Muscle of arm (tissue), 12 donors: ENCODE results near the gene LRRC74A. TPM values are rescaled to one million over a fixed set of nuclear protein-coding genes. Genes with fewer than 3 reads are reported as not detected.

ENCODE experiments used
- DNase-seq: peaks from one replicate; pipeline ENCODE4 v3.0.0-alpha.2; 2013
- polyA plus RNA-seq, 12 donors: library from polyadenylated mRNA; unstranded; fragments of 120-200 nt; gene quantifications; one replicate each; pipeline ENCODE4 v1.2.1, GENCODE V29; 2013; ENCODE audit not compliant: insufficient read length in 12 of 12

Gene LRRC74A
- polyA plus RNA-seq, 12 donors = 0.15 to 0.21 TPM; not detected in 10

DNA sequence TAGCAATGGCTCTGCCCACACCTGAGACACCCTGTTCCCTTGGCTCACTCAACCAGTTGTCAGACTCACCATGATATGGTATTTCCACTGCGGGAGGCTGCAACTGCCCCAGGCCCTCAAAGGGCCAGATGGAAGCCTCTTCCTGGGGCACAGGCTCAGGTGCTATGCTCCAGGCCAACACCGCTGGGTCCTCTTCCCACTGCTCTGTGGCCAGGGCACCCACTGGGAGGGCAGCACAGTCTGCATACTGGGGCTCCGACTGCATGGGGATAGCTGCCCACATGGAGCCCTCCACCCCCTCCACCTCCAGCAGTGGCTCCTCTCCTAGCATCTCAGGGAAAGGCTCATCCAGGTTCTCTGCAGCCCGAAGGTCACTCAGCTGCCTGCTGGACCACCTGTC lies 17.2 kb upstream of the LRRC74A start:
- no peak for DNase-seq

DNA sequence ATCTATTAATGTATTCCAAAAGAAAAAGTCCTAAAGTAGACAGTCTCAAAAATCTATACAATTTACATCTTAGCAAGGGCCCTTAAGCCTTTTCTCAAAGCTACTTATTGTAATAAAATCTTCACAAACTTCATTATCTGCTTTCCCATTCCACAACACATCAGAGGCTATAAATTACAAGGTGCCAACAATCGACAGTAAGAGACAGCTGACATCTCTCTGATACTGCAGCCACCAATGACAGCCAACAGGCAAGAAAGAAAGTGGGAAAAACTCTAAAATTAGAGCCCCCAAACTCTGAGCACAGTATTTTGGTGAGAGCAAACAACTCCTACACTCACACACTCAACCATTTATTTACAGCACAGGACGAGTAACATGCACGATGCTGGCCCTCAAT lies 15.7 kb upstream of the LRRC74A start:
- DNase-seq = no peak

DNA sequence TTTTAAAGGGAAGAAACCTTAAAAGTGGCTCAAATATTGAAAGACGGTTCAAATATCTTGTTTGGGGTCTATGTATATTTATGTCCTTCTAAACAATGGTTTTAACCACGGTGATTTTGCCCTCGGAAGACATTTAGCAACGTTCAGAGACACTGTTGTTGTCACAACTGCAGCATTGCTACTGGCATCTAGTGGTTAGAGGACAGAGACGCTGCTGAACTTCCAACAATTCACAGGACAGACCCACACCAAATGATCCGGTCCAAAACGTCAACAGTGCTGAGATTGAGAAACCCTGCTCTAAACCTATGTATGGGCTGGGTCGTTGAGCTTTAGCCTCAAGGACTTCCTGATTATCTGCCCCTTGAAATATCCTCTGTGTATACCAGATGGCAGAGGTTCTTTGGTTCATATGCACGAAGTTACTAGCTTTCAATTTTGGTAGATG lies 15.2 kb upstream of the LRRC74A start:
- no peak for DNase-seq

DNA sequence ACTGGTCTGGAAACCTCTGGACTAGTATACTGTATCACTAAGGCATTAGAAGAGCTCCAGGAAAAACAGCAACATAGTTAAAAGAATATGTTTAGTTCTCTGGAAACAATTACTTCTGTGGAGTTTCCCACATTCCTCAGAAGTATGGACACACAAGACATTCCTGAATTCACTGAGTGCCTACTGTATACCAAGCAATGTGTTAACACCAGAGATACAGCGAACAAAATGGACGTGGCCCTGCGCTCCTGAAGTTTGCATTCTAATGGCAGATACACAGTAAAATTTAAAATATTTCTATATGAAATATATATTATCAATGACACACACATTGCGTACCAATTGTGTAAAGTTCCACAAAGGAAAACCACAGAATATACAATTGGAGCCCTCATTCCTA lies 14.6 kb upstream of the LRRC74A start:
- DNase-seq = no peak

DNA sequence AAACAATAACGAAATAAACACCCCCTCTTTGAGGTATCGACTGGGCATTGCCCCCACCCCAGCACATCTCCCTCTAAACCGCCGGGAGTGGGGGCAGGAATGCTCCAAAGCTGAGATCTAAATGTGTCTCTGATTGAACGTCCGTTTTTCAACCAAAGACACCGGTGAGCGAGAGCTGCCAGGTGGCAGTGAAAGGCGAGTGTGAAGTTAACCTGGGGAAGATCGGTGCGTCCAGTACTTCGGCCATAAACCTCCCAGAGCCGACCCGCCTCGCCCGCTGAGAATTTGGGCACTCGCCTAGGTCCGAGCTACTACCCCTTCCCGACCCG lies 14.2 kb upstream of the LRRC74A start:
- DNase-seq = no peak

DNA sequence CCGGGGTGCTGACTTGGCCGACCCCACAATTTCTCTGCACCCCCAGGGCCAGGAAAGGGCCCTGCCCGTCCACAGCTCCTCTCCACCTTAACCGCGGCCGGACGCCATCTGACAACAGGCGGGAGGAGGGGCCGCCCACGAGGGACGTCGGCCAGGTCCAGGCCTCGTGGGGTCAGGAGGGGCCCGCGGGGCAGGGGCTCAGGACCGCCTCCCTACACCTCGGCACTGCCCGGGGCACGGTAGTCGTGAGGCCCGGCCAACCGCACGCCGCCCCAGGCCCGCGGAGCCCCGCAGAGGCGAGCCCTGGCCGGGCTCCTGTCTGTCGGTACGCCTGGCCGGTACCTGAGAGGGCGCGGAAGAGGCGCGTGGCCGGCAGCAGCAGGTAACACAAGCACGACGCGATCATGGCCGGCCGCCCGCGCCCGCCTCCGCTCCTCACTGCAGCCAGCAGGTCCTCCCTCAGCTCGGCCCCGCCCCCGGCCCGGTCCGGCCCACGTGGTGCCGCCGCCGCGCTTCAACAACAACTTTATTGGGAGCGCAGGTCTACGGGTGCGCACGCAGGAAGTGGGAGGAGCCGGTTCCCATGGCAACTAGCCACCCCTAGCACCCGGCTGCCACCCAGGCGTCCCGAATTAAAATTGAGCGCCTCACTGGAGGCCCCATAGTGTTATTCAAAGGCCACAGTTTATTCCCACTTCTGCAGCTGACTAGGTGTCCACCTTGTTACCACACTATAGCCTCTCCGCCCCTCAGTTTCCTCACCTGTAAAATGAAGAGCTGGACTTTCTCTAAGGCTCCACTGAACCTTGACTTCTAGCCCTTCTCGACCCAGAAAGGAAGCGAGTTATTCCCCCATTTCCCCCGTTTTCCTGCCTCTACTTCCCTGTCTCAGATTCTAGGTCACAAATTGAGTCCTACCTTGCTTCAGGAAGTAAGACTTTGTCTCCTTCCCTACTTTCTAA lies 13.5 kb upstream of the LRRC74A start, which contains the start of gene ANGEL1:
TSS of gene ANGEL1 (minus strand) at position 461 of the 962 bp plus-strand sequence. CDS start at position 406, 55 bp downstream.
- DNase-seq = peak; percentile 90

DNA sequence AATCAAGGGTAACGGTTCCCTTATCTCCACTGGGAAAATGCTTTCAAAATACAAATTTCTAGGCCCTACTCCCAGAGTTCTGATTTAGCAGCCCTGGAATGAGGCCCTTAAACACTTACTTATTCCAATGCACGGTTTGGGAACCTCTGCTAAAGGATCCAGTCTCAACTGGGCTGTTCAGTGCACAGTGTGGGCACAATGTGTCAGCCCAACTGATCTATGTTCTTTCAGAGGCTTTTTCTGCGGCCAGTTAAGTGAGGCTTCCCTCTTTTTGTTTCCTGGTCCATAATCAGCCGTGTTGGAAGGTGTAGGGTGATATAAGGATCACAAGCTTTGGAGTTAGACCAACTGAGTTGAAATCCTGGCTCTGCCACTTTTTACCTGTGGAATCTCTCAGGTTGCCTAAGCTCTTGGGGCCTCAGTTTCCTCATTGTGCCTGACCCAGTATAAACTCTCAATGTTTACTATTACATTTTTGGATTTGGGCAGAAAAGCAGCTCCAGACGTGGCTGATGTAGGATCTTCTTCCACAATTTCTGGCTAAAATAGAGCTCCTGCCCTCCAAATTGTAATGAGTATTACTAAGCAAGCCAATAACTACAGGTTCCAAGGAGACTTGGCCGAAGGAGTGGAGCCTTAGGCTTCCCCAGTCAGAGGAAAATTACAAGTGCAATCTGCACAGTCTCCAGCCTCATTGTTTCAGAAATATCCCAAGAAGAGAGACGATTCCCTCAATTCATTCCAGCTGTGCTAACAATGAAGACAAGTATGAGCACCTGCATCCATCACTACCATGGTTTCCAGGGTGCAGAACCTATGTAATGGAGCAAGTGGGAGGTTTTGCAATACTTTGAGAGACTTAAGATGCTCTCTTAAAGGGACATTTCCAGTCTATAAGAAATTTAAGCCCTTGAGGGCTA lies 11.2 kb upstream of the LRRC74A start:
- peak; percentile 87 for DNase-seq

DNA sequence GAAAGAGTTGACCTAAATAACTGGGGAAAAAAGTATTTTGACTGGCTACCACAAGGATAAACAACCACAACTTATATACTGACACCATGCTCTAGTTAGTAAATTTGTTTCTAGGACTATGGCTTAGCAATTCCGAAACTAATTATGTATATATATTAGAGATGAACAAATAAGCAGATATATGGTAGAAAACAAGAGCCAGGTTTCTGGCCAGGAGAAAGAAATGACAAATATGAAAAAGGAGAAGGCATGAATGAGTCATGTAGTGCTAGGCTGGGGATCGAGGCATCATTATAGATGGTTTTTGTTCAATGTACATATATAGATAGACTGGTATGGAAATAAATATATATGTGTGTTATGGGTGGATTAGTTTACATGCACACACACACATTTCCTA lies 5.5 kb upstream of the LRRC74A start:
- no peak for DNase-seq

DNA sequence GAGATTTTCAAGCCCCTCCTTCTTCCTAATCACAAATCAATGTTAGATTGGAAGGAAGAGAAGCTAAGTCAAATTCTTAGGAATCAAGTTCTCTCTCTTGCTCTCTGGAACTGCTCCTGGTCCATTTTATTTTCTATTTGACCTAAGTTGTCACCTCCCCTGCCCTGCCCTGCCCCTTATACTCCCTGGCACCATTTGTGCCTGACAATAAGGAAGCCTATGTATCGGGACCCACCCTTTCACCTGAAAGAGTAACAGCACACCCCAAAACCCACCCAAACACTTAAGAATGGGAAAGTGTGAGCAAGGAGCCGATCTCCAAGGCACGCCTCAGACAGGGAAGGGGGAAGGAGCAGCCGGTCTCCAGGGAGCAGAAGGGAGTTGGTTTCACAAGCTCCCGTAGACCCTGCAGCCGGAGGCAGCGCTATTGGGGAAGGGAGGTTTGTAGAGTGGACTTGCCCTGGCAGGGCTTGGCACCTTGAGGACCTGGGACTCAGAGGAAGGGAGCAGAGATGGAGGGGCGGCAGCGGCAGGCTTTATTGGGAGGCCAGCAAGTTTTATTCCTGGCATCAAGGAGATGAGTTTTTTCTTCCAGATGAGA lies 1.6 kb downstream of the LRRC74A start:
- DNase-seq = no peak

DNA sequence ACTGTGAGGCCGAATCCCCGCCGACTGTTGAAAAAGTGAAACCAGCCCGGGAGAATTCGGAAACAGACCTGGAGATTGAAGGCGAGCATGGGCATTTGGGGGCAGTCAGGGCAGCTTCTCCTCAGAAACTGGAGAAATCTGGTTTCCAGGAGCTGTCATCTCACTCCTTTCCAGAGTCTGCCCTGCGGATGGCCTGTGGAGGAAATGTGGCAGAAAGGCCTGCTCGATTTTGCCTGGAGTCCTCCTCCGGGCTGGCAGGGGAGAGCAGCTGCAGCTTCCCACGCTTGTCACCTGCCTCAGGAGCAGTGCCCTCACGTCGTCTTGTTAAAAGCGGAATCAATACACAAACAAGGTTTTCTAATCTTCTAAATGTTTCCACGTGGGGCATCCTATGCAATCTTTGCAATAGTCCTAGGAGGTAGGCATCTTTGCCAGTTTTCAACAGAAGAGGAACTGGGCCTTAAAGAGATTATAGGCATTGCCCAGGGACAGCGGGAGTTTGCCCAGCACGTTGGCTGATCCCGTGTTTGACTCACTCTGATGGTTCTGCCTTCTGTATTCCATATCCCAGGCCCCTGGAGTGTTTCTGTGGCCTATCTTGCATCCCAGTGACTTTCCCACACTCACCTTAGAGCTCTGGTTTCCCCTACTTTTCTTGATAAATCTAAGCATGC lies 2.3 kb downstream of the LRRC74A start:
- DNase-seq = no peak

DNA sequence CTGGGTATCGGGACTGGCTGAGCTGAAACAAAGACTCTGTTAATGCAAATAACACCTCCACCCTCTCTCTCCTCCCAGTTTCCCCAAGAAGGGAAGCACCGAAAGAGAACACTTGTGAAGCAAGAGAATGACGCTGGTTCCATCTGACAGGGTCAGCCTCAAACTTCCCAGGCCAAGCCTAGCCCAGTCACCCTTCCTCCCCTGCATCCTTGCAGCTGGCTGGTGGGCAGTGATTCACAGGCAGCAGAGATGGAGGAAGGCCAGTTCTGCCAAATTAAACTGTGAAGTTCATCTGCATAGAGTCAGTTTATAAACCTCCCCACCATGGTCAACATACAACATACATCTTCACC lies 2.8 kb downstream of the LRRC74A start:
- DNase-seq = no peak

DNA sequence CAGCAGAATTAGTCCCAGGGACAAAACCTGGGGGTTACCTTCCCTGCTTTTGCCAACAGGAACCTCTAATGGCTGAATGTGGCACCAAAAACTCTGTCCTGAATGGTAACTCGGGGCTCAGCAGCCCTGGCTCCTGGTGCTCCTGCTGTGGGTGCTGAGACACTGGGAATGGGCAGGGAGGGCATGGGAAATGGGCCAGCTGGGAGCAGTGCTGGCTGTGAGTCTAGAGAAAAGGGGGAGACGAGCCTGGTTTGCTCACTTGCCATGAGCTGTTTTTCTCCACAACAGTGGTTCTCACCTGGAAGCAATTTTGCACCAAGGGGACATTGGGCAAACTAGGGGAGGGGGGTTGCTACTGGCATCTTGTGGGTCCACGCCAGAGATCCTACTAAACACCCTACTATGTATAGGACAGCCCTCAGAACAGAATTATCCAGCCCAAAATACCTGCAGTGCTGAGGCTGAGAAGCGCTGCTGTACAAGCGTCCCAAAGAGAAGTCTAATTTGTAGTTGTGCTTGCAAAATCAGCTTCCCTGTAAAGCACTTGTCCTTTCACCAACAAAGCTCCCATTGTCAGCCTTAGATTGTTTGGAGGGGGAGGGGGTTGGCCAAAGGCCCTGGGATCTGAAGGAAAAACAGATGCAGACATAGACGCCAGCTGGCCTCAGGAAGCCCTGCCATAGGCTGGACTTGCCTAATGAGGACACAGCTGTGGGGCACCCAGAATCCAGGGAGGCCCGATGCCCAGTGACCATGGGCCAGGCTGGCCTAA lies 3.6 kb downstream of the LRRC74A start:
- peak; percentile 74 for DNase-seq

DNA sequence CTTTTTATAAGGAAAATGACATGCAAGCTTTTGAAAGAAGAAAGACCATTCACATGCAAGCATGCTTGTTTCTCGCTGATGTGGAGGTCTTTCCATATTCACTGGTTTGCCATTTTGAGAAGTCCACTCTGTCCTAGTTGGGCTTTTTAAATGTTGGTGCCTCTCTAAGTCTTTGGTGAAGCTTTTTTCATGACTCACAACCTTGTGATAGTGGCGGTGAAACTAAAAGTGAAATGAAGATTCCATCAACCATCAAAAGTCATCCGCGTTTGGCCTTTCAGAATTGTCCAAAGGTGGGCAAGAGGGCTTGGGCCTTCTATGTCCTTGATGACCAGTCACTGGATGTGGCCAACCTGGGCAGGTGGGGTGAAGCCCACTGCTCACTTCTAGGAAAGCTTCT lies 4.3 kb downstream of the LRRC74A start:
- no peak for DNase-seq

DNA sequence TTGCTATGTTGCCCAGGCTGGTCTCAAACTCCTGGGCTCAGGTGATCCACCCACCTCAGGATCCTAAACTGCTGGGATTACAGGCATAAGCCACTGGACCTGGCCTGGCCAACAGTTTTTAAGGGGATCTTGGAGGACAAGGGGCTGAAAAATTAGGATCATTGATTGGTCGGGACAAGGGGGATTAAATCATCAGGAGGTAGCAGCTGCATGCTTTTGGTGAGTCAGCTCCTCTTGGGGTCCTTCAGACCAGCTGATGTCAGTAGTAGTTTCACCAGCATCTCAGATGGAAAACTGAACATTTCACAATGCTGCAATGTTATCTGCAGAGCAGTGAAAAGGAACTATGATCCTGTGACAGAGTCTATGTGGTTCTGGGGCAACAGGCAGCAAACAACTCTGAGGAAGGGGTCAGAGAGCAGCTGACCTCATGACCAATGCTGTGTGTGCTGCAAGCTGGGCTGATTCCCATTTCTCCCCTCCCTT lies 6.3 kb downstream of the LRRC74A start:
- DNase-seq = no peak

DNA sequence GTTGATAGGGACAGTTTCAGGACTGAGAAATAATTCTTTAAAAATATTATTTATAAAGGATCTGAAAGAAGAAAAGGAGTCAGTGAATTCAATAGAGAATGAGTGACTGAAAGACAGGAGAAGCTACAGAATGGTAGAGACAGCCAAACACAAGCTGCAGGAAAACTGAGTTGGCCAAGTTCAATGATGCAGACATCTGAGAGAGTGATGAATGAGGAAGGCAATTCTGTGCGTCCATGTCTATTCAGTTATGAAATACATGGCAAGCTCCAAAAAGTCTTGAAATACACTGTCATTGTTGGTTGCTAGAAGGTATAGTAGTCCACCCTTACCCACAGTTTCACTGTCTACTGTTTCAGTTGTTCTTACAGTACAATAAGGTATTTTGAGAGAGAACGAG lies 6.8 kb downstream of the LRRC74A start:
- DNase-seq = no peak

DNA sequence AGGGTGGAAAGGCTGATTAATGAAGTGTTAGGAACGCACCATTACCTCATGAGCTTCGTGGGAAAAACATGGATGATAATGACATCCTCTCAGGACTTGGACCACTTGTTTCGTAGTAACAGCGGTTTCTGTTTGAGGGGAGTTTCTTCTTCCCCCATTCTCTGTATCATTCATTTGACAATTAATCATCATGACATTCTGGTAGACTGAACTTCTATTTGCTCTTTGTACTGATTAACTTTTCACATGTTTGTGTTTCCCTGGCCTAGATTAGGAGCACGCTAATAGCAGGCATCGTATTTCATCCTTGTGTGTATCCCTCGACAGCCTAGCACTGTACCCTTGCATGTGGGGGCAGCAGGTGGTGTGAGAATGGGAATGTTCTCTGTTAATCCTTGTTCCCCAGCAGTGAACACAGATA lies 8.0 kb downstream of the LRRC74A start:
- DNase-seq = no peak

DNA sequence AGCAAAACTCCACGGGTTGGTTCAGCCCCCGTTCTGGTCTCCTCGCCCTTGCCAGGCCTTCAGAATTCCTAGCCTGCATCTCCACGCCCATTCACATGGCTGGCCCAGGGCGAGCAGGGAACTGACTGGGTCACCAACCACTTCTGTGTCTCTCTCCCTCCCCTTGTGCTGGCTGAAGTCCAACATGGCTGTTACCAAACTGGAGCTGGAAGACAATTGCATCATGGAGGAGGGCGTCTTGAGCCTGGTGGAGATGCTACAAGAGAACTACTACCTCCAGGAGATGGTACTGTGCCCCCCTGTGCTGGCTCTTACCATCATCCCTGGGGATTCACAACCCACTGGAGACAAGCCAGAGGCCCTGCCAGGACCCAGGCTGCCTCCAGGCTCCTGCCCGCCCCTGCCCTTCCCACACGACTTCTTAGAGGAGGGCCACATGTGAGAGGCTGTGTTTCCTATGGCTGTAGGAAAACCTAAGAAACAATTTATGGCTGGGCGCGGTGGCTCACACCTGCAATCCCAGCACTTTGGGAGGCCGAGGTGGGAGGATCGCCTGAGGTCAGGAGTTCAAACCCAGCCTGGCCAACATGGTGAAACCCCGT lies 9.9 kb downstream of the LRRC74A start:
- no peak for DNase-seq

DNA sequence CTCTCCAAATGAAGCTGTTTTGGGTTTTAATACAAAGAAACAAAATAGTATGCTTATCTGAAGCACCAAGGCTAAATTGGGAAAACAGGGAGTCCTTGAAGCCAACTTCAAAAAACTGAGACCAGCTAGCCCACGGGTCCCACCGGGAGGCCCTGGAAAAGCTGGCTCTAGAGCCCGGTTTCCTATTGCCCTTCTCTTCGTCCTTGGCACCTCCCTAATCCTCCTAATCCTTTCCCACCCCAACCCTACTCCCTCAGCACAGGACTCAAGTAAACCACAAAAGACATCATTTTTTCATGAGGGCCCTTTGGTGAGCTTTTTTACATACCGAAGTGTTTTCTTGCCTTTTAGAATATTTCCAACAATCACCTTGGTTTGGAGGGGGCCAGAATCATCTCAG lies 11.3 kb downstream of the LRRC74A start:
- DNase-seq = no peak

DNA sequence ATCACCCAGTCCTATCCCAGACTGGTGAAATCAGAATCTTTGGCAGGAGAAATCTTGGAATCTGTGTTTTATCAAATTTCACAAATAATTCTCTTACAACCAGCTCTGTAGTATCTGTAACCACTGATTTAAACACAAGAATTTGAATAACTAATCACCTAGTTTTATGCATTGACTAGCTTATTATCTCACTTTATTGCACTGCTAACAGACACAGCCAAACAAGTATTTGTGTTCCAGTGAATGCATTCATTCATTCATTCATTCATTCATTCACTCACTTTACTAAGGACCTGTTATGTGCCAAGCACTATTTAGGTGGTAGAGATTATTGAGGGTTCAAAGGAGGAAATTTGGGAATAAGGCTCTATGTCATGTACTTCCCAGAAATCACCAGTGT lies 16.2 kb downstream of the LRRC74A start:
- DNase-seq = no peak

DNA sequence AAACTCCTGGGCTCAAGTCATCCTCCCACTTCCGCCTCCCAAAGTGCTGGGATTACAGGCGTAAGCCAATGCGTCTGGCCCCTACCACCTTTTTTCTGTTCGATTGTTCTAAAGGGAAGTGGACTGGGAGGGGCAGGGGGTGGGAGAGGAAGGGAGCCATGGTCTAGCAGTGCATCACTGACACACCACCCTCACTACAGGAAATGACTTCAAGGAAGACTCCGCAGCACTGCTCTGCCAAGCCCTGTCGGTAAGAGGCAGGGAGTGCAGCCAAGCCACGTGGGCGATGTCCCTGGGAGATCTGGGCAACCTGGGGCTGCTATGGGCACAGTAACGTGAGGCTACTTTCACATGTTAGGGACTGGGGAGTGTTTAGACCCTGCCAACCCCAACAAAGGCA lies 18.0 kb downstream of the LRRC74A start:
- DNase-seq = no peak
